HEK293 (cell line): Measurements from ENCODE around the gene LRRC7.

Experiments
- BCL11A ChIP-seq: fragments of 450-650 bp; formaldehyde crosslinking; IDR thresholded peaks from 2 replicates; pipeline ENCODE4 v1.5.1; 2016; ENCODE audit warnings: low read depth, missing biosample characterization, missing genetic modification characterization
- TCF7L2 ChIP-seq: IDR thresholded peaks from 2 replicates; pipeline ENCODE4 v1.6.1; 2011; ENCODE audit warnings: low read depth, mild to moderate bottlenecking, inconsistent platforms, low read length, moderate library complexity, borderline replicate concordance
- YY1 ChIP-seq: fragments of 450-650 bp; formaldehyde crosslinking; IDR thresholded peaks from 2 replicates; pipeline ENCODE4 v1.5.1; 2018; ENCODE audit warnings: missing biosample characterization, missing genetic modification characterization
- ZFP3 ChIP-seq: fragments of 450-650 bp; formaldehyde crosslinking; IDR thresholded peaks from 2 replicates; pipeline ENCODE4 v1.5.1; 2016; ENCODE audit warnings: low read depth, missing biosample characterization, missing genetic modification characterization
- ZNF114 ChIP-seq: fragments of 450-650 bp; formaldehyde crosslinking; IDR thresholded peaks from 2 replicates; pipeline ENCODE4 v1.5.0; 2017; ENCODE audit warnings: missing biosample characterization, missing genetic modification characterization
- ZNF121 ChIP-seq: fragments of 450-650 bp; formaldehyde crosslinking; IDR thresholded peaks from 2 replicates; pipeline ENCODE4 v1.5.1; 2016; ENCODE audit warnings: missing biosample characterization, missing genetic modification characterization
- ZNF324 ChIP-seq: fragments of 450-650 bp; formaldehyde crosslinking; IDR thresholded peaks from 2 replicates; pipeline ENCODE4 v1.5.1; 2016; ENCODE audit warnings: missing biosample characterization, missing genetic modification characterization
- ZNF654 ChIP-seq: fragments of 450-650 bp; formaldehyde crosslinking; IDR thresholded peaks from 2 replicates; pipeline ENCODE4 v1.5.1; 2016; ENCODE audit warnings: low read depth, missing biosample characterization, missing genetic modification characterization
- ZNF660 ChIP-seq: fragments of 450-650 bp; IDR thresholded peaks from 2 replicates; pipeline ENCODE4 v1.5.1; 2018; ENCODE audit warnings: missing biosample characterization, mild to moderate bottlenecking, missing genetic modification characterization
- ZSCAN30 ChIP-seq: fragments of 450-650 bp; IDR thresholded peaks from 2 replicates; pipeline ENCODE4 v1.5.1; 2018; ENCODE audit warnings: missing biosample characterization, mild to moderate bottlenecking, missing genetic modification characterization, moderate library complexity
- TF ChIP-seq, protein P1 (sequence below): sonication (generic); formaldehyde crosslinking; IDR thresholded peaks from 2 replicates; pipeline ENCODE4 v1.8.1; 2022; ENCODE audit warnings: mild to moderate bottlenecking, moderate library complexity, missing genetic modification reagents
- TF ChIP-seq, protein P2 (sequence below): fragments of 450-650 bp; formaldehyde crosslinking; IDR thresholded peaks from 2 replicates; pipeline ENCODE4 v1.5.1; 2016; ENCODE audit warnings: missing biosample characterization, missing genetic modification characterization
- TF ChIP-seq, protein P3 (sequence below): fragments of 450-650 bp; formaldehyde crosslinking; IDR thresholded peaks from 2 replicates; pipeline ENCODE4 v1.5.1; 2017; ENCODE audit warnings: missing biosample characterization, mild to moderate bottlenecking, missing genetic modification characterization, moderate library complexity

GRCh38 chr1:69814926-69815325, 247.2 kb downstream of the LRRC7 start:
- TF ChIP-seq ZFP3 (tag by site-specific recombination), result no peak
- TF ChIP-seq, protein P1, sequence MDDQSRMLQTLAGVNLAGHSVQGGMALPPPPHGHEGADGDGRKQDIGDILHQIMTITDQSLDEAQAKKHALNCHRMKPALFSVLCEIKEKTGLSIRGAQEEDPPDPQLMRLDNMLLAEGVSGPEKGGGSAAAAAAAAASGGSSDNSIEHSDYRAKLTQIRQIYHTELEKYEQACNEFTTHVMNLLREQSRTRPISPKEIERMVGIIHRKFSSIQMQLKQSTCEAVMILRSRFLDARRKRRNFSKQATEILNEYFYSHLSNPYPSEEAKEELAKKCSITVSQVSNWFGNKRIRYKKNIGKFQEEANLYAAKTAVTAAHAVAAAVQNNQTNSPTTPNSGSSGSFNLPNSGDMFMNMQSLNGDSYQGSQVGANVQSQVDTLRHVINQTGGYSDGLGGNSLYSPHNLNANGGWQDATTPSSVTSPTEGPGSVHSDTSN (CRISPR knock-in tag), result no peak
- TF ChIP-seq, protein P2, sequence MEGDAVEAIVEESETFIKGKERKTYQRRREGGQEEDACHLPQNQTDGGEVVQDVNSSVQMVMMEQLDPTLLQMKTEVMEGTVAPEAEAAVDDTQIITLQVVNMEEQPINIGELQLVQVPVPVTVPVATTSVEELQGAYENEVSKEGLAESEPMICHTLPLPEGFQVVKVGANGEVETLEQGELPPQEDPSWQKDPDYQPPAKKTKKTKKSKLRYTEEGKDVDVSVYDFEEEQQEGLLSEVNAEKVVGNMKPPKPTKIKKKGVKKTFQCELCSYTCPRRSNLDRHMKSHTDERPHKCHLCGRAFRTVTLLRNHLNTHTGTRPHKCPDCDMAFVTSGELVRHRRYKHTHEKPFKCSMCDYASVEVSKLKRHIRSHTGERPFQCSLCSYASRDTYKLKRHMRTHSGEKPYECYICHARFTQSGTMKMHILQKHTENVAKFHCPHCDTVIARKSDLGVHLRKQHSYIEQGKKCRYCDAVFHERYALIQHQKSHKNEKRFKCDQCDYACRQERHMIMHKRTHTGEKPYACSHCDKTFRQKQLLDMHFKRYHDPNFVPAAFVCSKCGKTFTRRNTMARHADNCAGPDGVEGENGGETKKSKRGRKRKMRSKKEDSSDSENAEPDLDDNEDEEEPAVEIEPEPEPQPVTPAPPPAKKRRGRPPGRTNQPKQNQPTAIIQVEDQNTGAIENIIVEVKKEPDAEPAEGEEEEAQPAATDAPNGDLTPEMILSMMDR (tag by site-specific recombination), result no peak
- no peak for TF ChIP-seq YY1 (tag by site-specific recombination)
- TF ChIP-seq ZNF121 (tag by site-specific recombination), result no peak
- no peak for TF ChIP-seq ZNF324 (tag by site-specific recombination)
- TF ChIP-seq ZNF660 (tag by site-specific recombination), result no peak
- no peak for TF ChIP-seq TCF7L2
- TF ChIP-seq ZNF114 (tag by site-specific recombination), result no peak
- TF ChIP-seq BCL11A, result no peak
- TF ChIP-seq, protein P3, sequence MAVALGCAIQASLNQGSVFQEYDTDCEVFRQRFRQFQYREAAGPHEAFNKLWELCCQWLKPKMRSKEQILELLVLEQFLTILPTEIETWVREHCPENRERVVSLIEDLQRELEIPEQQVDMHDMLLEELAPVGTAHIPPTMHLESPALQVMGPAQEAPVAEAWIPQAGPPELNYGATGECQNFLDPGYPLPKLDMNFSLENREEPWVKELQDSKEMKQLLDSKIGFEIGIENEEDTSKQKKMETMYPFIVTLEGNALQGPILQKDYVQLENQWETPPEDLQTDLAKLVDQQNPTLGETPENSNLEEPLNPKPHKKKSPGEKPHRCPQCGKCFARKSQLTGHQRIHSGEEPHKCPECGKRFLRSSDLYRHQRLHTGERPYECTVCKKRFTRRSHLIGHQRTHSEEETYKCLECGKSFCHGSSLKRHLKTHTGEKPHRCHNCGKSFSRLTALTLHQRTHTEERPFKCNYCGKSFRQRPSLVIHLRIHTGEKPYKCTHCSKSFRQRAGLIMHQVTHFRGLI (tag by site-specific recombination), result no peak
- no peak for TF ChIP-seq ZNF654
- no peak for TF ChIP-seq ZSCAN30 (tag by site-specific recombination)
